Measurements from ENCODE around the gene BPIFB1.

Gene BPIFB1

GRCh38 chr20:33259371-33259770 is 23.6 kb upstream of the BPIFB1 start:
- DNase-seq (ENCODE audit: extremely low read depth, insufficient read length): no peak
- H3K36me3 ChIP-seq (ENCODE audit: control insufficient read depth, insufficient read depth, low read length): no peaks in the 10 kb centered on the region
- H3K27me3 ChIP-seq (replicated peaks; ENCODE audit: control insufficient read depth, insufficient read depth, low read length): no peaks in the 10 kb centered on the region
- TF ChIP-seq CTCF (IDR thresholded peaks at IDR 0.05; ENCODE audit: insufficient read depth, low read length, poor library complexity, severe bottlenecking): no peak
- no peak overlapping the region for H3K4me3 ChIP-seq (replicated peaks; ENCODE audit: low read depth, low read length)

GRCh38 chr20:33261465-33261864 is 21.5 kb upstream of the BPIFB1 start:
- no peak for TF ChIP-seq CTCF (IDR thresholded peaks at IDR 0.05; ENCODE audit: insufficient read depth, low read length, poor library complexity, severe bottlenecking)
- Histone ChIP-seq H3K27me3 (replicated peaks; ENCODE audit: control insufficient read depth, insufficient read depth, low read length) (no peaks in the 10 kb centered on the region), H3K4me3 (replicated peaks; ENCODE audit: low read depth, low read length) (no peak overlapping the region), H3K36me3 (ENCODE audit: control insufficient read depth, insufficient read depth, low read length) (no peaks in the 10 kb centered on the region)
- no peak for DNase-seq (ENCODE audit: extremely low read depth, insufficient read length)

- peak; percentile 48 for TF ChIP-seq CTCF (IDR thresholded peaks at IDR 0.05; ENCODE audit: insufficient read depth, low read length, poor library complexity, severe bottlenecking)
- no peaks in the 10 kb centered on the region for H3K36me3 ChIP-seq (ENCODE audit: control insufficient read depth, insufficient read depth, low read length)
- H3K27me3 ChIP-seq (replicated peaks; ENCODE audit: control insufficient read depth, insufficient read depth, low read length): no peaks in the 10 kb centered on the region
- no peak overlapping the region for H3K4me3 ChIP-seq (replicated peaks; ENCODE audit: low read depth, low read length)
- no peak for DNase-seq (ENCODE audit: extremely low read depth, insufficient read length)
These were observed 20.4 kb upstream of the BPIFB1 start for GRCh38 chr20:33262658-33263065.

GRCh38 chr20:33263784-33264183 is 19.2 kb upstream of the BPIFB1 start:
- no peaks in the 10 kb centered on the region for H3K36me3 ChIP-seq (ENCODE audit: control insufficient read depth, insufficient read depth, low read length)
- no peak overlapping the region for H3K4me3 ChIP-seq (replicated peaks; ENCODE audit: low read depth, low read length)
- H3K27me3 ChIP-seq (replicated peaks; ENCODE audit: control insufficient read depth, insufficient read depth, low read length): no peaks in the 10 kb centered on the region
- no peak for DNase-seq (ENCODE audit: extremely low read depth, insufficient read length)
- no peak for TF ChIP-seq CTCF (IDR thresholded peaks at IDR 0.05; ENCODE audit: insufficient read depth, low read length, poor library complexity, severe bottlenecking)

GRCh38 chr20:33267701-33268100 is 15.3 kb upstream of the BPIFB1 start:
- Histone ChIP-seq H3K36me3 (ENCODE audit: control insufficient read depth, insufficient read depth, low read length) (no peaks in the 10 kb centered on the region), H3K4me3 (replicated peaks; ENCODE audit: low read depth, low read length) (no peak overlapping the region), H3K27me3 (replicated peaks; ENCODE audit: control insufficient read depth, insufficient read depth, low read length) (peaks cover 3% of the 10 kb centered on the region)
- no peak for DNase-seq (ENCODE audit: extremely low read depth, insufficient read length)
- no peak for TF ChIP-seq CTCF (IDR thresholded peaks at IDR 0.05; ENCODE audit: insufficient read depth, low read length, poor library complexity, severe bottlenecking)

- Histone ChIP-seq H3K4me3 (replicated peaks; ENCODE audit: low read depth, low read length) (no peak overlapping the region), H3K36me3 (ENCODE audit: control insufficient read depth, insufficient read depth, low read length) (no peaks in the 10 kb centered on the region), H3K27me3 (replicated peaks; ENCODE audit: control insufficient read depth, insufficient read depth, low read length) (peaks cover 5% of the 10 kb centered on the region)
- no peak for TF ChIP-seq CTCF (IDR thresholded peaks at IDR 0.05; ENCODE audit: insufficient read depth, low read length, poor library complexity, severe bottlenecking)
- DNase-seq (ENCODE audit: extremely low read depth, insufficient read length): no peak
These were observed 10.7 kb upstream of the BPIFB1 start for GRCh38 chr20:33272155-33272873.
